Measurements from ENCODE around the gene ATP6V0E1. TPM values are rescaled to one million over a fixed set of nuclear protein-coding genes. Genes with fewer than 3 reads are reported as not detected.

Gene ATP6V0E1
- total and polyA plus RNA-seq, 2 of the 8 experiments (the other 6 are each of a cell fraction or from before 2014, with no cell fraction given) = 108 to 134 TPM

GRCh38 chr5:172999372-172999973, 15.9 kb downstream of the ATP6V0E1 start (continued):
- TF ChIP-seq RAD21 (IDR thresholded peaks at IDR 0.05 in 1 of 2, conservative IDR thresholded peaks at IDR 0.05 in 1 of 2; ENCODE audit: low read depth in 2 of 2, low read length in 2 of 2) = no peak
- TF ChIP-seq E2F6 (IDR thresholded peaks at IDR 0.05) = no peak
